ENCODE results near the gene PXN.
"Not testable (repeated sequence)": the region's sequence is repeated elsewhere in the genome, so short reads cannot be mapped to it uniquely, and the experiment has no call there.

Gene PXN

GRCh38 chr12:120242971-120243699 lies 22.4 kb downstream of the PXN start:
- no peak for DNase-seq
- intact Hi-C loops (cut with DNase I) = no loop called here

DNA sequence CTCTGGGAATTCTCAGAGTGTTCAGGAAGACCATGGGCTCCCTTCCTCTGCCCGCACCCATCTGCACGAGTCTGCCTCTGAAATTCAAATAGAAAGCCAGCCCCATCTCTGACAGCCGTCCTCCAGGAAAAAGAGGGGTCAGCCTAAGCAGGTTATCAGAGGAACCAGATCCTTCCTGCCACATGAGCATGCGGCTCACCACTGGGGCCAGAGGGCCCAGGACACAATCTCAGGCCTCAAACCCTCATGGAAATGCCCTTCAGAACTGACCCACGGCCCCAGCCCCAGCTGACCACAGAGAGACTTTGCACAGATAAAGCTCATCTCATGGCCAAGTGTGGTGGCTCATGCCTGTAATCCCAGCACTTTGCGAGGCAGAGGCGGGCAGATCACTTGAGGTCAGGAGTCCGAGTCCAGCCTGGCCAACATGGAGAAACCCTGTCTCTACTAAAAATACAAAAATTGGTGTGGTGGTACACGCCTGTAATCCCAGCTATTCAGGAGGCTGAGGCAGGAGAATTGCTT lies 23.2 kb downstream of the PXN start:
- intact Hi-C loops (cut with DNase I) = no loop called here
- DNase-seq = no peak

GRCh38 chr12:120241561-120242274 lies 23.8 kb downstream of the PXN start:
- DNase-seq = no peak
- intact Hi-C loops (cut with DNase I) = no loop called here

DNA sequence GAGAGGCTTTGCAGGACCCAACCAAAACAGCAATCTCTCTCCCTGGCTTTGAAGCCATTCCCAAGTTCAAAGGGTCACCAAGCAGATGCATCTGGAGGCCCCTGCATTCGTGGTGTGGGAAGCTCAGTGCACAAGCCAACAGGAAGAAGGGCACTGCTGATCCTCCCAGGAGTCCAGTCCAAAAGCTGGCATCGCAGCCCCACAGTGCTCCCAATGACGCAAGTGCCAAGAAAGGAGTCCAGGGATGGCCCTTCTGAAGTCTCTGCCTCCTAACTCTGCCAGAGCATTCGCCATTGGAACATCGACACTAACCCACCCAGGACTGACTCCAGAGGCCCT lies 25.1 kb downstream of the PXN start:
- DNase-seq = no peak
- intact Hi-C loops (cut with DNase I) = no loop called here

DNA sequence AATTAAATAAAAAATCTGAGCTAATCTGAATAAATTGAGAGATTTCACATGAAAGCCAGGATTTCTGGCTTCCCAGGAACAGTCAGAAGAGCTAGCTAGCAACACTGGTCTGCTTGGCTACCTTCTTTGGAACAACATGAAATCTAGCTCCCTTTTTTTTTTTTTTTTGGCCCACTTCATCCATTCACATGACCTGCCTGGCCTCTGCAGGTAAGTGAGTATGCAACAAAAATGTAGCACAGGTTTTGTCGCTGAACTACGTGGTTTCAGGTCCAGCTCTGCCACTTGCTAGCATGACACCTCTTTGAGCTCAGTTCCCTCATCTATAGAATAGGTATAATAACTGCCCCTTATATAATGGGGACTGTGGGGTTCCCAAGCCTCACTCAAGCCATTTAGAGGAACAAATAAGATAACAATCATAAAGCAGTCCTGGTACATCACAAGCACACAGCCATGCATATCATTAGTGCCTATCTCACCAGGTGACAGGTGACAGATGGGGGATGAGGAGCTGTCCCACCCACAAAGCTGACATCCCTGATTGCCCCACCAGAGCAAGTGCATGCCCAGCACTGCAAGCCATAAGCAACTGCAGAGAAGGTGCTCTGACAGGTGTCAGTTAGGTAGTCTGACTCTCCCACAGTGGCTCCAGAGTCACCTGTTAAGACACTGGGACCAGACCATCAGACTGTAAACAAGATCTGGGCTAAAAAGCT lies 25.6 kb downstream of the PXN start:
- intact Hi-C loops (cut with DNase I) = no loop called here
- no peak for DNase-seq

DNA sequence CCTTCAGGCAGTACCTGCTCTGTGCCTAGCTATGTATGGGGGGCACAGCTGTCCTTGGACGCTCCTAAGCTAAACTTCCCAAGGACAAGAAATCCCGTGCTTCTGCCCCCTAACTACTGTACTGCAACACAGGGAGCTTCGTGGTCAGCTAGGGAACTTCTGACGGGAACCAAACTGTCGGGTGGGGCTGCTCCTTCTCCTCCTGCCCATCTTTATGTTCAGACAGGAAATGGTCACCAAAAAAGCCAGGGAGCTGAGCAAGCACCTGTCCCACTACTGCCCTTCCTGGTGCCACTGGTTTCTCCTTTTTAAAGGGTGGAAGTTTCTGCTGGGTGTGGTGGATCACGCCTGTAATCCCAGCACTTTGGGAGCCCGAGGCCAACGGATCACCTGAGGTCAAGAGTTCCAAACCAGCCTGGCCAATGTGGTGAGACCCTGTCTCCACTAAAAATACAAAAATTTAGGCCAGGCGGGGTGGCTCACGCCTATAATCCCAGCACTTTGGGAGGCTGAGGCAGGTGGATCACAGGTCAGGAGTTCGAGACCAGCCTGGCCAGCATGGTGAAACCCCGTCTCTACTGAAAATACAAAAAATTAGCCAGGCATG lies 26.6 kb downstream of the PXN start:
- intact Hi-C loops (cut with DNase I) = no loop called here
- no peak for DNase-seq

DNA sequence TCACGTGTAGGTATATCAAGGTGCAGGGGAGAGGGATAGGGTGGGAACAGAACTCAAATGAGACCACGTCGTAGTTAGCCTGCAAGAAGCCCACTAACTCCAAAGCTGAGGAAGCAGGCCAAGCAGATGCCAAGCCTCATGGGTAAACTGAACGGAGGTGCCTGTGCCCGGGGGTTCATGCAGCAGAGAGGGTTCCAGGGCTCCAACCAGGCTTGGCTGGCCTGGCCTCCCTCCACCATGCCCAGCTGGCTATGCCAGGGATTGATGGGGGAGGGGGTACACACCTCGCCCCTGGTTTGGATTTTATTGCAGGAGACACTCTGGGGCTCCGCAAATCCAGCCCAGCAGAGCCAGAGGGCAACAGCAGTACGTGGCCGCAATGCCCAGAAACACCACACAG lies 27.3 kb downstream of the PXN start:
- no peak for DNase-seq
- intact Hi-C loops (cut with DNase I) = no loop called here

DNA sequence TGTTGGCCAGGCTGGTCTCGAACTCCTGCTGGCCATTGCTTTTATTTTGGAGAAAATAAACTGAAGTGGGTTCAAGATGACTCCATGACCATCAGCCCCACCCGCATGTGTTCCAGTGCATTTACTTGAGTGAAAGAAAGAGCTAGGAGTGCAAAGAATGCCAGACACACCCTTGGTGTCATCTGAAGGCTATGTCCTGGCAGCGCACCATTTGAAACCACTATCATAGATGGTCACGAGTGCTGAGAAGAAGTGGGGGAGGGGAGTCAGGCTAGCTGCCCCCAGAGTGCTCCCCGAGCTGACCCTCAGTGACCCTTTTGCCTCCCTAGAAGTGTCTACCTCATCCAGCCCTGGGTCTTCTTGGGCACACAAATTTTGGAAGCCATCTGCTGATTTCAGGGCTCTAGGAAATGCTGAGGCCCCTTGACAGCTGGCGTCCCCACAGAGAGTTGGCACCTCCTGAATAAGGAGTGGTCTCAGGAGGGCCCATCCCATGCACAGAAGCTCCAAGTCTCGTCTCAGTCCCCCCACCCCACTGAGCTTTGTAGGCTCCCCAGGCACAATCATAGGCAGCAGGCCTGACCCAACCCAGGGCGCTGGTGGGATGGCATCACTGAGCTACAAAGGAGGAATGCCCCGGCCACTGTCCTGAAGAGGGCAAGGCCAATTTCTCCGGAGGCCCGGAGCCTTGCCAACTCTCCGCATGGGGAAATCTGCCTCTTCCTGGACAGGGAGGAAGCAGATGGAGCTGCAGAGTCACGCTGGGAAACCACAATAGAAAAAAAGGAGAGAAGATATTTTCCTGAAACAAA lies 28.0 kb downstream of the PXN start:
- intact Hi-C loops (cut with DNase I) = no loop called here
- DNase-seq = peak in 1 of 10 donors; percentile 37

- intact Hi-C loops (cut with DNase I); DNase-seq: not testable (repeated sequence)
Measured at GRCh38 chr12:120236809-120237208, 28.7 kb downstream of the PXN start.

DNA sequence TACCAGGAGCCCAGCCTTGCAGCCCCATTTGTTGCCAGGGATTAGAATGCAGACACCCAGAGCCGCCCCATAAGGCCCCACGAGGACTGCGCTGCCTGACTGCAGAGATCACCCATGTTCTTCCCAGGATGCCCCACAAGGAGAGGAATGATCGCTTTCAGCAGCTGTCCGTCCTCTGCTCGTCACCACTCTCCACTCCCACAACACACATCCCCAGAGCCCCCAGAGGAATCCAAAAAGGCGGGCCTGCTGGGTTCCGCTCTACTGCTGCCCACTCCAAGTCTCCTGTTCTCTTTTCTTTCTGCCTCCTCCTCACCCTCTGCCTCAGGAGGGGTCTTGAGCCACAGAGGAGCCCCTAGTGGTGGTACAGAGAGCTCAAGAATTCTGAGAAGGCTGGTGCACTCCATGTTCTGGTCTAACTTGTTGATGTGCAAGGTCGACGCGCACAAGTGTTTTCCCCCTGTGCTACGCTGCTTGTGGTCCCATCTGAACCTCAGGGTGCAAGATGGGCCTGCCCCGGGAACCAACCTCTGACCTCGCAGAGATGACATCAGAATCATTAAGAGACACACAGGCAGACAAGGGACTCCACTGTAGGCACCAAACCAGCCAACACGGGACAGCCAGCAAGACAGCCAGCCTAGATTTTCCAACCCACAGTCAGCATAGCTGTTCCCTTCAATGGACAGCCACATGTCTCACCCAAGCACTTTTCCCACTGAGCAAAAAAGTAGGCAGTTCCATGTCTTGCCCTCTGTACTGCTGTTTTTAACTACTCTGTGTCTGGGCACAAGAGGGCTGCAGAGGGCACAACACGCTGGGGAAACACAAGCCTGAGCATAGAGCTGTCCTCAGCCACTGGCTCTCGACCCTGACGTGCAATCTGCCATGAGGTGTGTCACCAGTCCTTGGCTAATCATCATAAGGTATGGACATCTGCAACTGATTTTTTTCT lies 29.9 kb downstream of the PXN start:
- DNase-seq = no peak
- intact Hi-C loops (cut with DNase I) = no loop called here

GRCh38 chr12:120234643-120235368 lies 30.7 kb downstream of the PXN start:
- intact Hi-C loops (cut with DNase I) = no loop called here
- DNase-seq = peak; percentile 35 to 94 (median 64)

GRCh38 chr12:120231316-120232011 lies 34.1 kb downstream of the PXN start:
- DNase-seq = peak in 1 of 10 donors; percentile 60
- intact Hi-C loops (cut with DNase I) = no loop called here

DNA sequence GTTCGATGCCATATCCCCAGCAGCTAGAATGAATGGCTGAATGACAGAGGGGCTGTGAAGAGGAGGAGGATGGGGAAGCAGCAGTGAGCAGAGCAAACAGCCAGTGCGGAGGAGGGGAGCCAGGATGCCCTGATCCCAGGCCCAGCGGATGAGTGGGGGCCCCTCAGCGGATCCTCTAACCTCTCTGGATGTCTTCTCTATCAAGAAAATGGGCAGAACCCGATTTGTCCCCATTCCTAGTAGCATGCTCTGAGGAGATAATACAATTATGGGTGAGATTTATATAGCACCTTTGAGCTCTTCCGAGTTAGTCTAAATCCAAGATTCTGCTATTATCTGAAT lies 34.6 kb downstream of the PXN start:
- DNase-seq = peak in 1 of 10 donors; percentile 26

GRCh38 chr12:120230326-120230973 lies 35.1 kb downstream of the PXN start:
- intact Hi-C loops (cut with DNase I) = no loop called here
- DNase-seq = peak in 1 of 10 donors; percentile 31

More for the DNA sequence above, 34.6 kb downstream of the PXN start:
- intact Hi-C loops (cut with DNase I) = no loop called here

DNA sequence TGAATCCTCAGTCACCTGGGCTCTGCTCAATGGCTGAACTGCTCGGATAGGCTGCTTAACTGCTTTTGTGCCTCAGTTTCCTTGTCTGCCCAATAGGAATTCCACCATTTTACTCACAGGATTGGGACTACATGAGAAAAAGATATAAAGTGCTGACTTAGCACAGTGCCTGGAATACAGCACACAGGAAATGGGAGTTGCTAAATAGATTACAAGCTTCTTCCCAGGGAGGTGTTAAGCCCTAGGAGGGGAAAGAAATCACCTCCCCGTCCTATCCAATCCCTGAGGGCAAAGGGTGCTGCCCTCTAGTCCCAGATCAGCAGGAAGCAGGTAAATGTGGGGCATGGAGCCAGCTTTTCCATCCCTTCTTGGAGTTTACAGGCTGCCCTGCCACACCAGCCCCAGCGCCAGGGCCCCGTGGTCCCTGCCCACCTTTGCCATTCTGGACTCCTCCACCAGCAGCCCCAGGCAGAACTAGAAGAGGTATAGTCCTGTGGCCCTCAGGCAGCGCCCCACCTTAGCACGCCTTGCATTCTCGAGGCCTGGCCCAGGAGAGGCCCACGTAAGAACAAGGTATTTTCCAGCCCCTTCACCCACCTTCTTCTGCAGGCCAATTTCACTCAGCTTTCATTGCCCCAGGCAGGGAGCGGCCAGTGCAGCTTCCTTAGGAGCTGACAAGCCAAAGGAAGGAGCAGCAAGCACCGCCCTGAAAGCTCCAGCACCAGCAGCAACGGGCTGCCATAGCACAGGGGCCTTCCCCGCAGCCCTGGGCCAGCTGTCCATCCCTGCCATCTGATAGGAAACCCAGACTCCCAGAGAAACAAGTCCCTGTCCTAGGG lies 35.8 kb downstream of the PXN start:
- intact Hi-C loops (cut with DNase I) = no loop called here
- peak in 1 of 10 donors; percentile 64 for DNase-seq

DNA sequence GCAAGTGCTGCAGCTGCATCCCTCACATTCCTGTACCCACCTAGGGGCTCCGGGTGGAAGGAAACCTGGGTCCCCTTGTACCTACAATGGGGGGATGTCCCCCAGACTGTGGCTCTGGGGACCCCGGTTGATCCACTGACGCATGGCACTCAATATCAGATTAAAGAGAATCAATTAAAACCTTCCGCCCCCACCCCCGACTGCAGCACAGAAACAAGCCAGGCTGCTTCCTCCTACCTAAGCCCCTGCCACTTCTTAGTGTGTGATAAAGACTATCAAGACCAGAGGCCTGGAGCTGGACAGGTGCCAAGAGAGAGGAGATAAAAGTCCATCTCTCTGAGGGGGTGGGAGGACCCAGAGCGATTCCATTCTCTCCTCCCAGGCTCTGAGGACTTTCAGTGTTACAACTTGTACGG lies 36.5 kb downstream of the PXN start:
- no peak for DNase-seq
- intact Hi-C loops (cut with DNase I) = no loop called here
